Measurements from ENCODE around the gene COL8A1. TPM values are rescaled to one million over a fixed set of nuclear protein-coding genes. Genes with fewer than 3 reads are reported as not detected.
"Not testable (repeated sequence)": the region's sequence is repeated elsewhere in the genome, so short reads cannot be mapped to it uniquely, and the experiment has no call there.

Gene COL8A1
- total RNA-seq, 1 donor from 2014 or later = 14.1 TPM

- DNase-seq (ENCODE audit: missing footprints) (no peak), ATAC-seq (no peak)
- intact Hi-C loops (cut with DNase I) = no loop called here
Observed at GRCh38 chr3:99724276-99724675, 85.9 kb downstream of the COL8A1 start.

- intact Hi-C loops (cut with DNase I) = no loop called here
- DNase-seq (ENCODE audit: missing footprints) (no peak), ATAC-seq (no peak)
Observed at GRCh38 chr3:99730870-99731269, 92.5 kb downstream of the COL8A1 start.

DNA sequence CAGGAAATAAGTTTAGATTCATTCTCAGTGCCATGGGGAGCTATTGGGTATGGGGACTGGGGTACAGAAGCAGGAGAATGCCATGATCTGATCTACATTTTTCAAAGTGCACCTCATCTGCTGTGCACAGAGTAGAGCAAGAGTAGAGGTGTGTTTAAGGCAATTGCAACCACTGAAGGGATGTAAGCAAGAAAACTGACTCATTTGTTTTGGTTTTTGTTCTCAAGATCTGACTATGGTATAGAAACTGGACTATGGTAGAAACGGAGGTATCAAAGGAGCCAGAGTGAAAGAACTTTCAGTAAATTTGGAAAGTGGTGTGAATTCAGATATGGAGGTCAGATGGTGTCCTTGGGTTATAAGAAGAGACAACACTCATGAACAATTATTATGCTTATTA lies 93.1 kb downstream of the COL8A1 start:
- no peak for ATAC-seq

DNA sequence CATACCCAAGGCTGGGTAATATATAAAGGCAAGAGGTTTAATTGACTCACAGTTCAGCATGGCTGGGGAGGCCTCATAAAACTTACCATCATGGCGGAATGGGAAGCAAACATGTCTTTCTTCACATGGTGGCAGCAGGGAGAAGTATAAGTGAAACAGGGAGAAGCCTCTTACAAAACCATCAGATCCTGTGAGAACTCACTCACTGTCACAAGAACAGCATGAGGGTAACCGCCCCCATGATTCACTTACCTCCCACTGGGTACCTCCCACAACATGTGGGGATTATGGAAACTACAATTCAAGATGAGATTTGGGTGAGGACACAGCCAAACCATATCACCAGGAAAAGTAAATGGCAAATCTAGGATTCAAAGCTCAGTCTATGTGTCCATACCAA lies 102.0 kb downstream of the COL8A1 start:
- DNase-seq (ENCODE audit: missing footprints); ATAC-seq; intact Hi-C loops (cut with DNase I): not testable (repeated sequence)

More for the DNA sequence above, 93.1 kb downstream of the COL8A1 start:
- no peak for DNase-seq (ENCODE audit: missing footprints)
- intact Hi-C loops (cut with DNase I) = no loop called here

DNA sequence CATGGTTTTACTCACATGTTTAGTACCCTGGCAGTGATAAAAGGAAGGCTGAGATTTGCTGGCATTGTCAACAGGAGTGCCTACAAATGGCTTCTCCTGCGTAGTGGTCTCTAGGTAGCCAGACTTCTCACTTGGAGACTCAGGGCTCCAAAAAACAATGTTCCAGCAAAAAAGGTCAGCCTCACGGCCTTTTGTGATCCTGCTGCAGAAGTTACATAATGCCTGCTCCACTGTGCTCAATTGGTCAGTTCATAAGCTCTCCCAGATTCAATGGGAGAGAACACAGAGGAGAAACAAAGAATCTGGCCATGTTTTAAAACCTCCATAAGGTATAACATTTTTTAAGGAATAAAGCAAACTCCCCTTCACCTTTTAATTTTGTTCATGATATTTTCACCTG lies 103.2 kb downstream of the COL8A1 start:
- DNase-seq (ENCODE audit: missing footprints) (no peak), ATAC-seq (peak; percentile 54)
- intact Hi-C loops (cut with DNase I) = no loop called here

DNA sequence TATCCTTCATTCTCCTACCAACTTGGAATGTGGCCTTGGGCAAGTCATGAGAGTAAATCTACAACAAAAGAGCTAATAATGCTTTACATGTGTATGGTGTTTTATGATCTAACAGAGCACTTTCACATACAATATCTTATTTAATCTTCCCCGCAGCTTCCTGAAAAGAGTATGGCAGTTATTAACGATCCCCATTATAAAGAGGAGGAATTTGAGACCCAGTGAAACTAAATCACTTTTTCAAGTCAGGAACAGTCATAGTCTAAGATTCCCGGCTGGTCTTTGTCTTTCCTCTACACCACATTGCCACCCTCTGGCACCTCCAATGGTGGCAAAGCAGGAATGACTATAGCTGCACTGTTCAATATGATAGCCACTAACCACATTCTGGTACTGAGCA lies 109.5 kb downstream of the COL8A1 start:
- ATAC-seq (no peak), DNase-seq (ENCODE audit: missing footprints) (no peak)
- intact Hi-C loops (cut with DNase I) = no loop called here

DNA sequence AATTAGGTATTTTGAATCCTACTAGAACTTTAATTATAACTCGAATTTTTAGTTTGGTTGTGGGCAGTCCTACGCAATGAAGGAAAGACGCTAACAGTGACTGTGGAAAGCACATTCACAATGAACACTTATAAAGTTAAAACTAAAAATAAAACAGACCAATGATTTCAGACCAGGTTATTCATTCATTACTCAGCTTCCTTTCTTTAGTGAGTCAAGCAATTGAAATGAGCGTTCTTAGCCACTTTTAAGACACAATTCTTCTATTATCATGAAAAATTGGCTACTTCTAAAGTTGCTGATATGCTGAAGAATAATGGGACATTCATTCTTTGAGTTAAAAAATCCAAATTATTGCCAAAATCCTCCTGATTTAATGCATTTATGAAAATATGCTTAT lies 113.3 kb downstream of the COL8A1 start:
- no peak for DNase-seq (ENCODE audit: missing footprints)
- no peak for ATAC-seq
- intact Hi-C loops (cut with DNase I) = loop anchor here (2.0 to 5.0 kb wide), 2 partner anchors 114 to 253 kb away; partner anchors contain the start of gene COL8A1

GRCh38 chr3:99753268-99753975 lies 115.0 kb downstream of the COL8A1 start:
- peak; percentile 77 for ATAC-seq
- intact Hi-C loops (cut with DNase I) = loop anchor here (2.0 to 5.0 kb wide), 2 partner anchors 116 to 255 kb away; partner anchors contain the start of gene COL8A1
- no peak for DNase-seq (ENCODE audit: missing footprints)

DNA sequence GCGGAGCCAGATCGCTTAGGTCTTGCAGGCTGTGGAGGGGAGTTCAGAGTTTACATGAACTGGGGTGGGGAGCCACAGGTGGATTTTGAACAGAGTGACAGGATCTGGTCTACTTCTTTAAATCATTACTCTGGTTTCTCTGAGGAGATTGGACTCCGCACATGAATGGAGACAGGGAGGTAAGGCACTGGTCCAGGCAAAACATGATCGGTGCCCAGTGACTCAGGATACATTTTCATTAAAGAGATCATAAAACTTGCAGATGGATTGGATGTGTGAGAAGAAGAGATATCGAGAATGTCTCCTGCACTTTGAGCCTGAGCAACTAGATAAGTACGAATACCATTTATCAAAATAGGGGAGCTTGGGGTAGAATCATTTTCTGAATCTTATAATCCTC lies 117.4 kb downstream of the COL8A1 start:
- DNase-seq (ENCODE audit: missing footprints) (no peak), ATAC-seq (no peak)
- intact Hi-C loops (cut with DNase I) = loop anchor here (5.0 kb wide), 1 partner anchor 734 kb away; no protein-coding TSS in a partner anchor

DNA sequence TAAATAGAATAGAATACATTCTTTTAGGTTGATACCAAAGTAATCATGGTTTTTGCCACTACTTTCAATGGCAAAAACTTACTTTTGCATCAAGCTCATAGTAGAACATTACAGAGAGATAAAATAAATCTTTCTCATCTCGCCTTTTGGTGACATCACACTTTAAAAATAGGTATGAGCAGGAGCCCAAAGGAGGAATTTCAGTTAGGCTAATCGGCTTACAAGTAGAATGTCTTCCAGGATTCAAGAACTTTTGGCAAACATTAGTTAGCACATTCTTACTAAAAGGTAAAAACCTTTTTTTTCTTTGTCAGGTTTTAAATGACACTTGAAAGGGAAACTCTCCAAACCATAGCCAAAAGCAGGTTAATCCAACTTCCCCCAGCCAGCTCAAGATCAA lies 119.6 kb downstream of the COL8A1 start:
- ATAC-seq (no peak), DNase-seq (ENCODE audit: missing footprints) (no peak)
- intact Hi-C loops (cut with DNase I) = loop anchor here (5.0 kb wide), 1 partner anchor 736 kb away; no protein-coding TSS in a partner anchor

GRCh38 chr3:99758502-99759177 lies 120.2 kb downstream of the COL8A1 start:
- DNase-seq (ENCODE audit: missing footprints) = no peak
- intact Hi-C loops (cut with DNase I) = loop anchor here (5.0 kb wide), 1 partner anchor 736 kb away; no protein-coding TSS in a partner anchor

DNA sequence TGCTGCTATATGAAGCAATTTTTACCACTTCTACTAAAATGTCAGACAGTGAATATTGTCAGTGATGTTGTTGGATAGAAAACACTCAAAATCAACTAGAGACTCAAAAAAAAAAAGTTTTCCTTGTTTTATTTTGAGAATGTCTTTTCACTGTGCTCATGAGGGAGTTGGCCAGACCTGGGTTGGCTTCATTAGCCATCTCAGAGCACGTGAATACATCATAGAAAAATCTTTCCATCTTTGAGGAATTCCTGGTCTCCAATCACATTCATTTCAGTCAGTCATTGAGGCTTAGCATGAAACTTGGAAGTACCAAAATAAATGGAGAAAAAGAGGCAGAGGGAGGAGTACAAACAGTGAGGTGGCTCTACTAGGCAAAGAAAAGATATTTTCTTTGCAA lies 121.6 kb downstream of the COL8A1 start:
- DNase-seq (ENCODE audit: missing footprints) = no peak
- intact Hi-C loops (cut with DNase I) = no loop called here
- no peak for ATAC-seq

More at GRCh38 chr3:99758502-99759177, 120.2 kb downstream of the COL8A1 start:
- ATAC-seq = peak; percentile 47

- peak; percentile 89 for ATAC-seq
Observed at GRCh38 chr3:99760629-99761028, 122.2 kb downstream of the COL8A1 start.

DNA sequence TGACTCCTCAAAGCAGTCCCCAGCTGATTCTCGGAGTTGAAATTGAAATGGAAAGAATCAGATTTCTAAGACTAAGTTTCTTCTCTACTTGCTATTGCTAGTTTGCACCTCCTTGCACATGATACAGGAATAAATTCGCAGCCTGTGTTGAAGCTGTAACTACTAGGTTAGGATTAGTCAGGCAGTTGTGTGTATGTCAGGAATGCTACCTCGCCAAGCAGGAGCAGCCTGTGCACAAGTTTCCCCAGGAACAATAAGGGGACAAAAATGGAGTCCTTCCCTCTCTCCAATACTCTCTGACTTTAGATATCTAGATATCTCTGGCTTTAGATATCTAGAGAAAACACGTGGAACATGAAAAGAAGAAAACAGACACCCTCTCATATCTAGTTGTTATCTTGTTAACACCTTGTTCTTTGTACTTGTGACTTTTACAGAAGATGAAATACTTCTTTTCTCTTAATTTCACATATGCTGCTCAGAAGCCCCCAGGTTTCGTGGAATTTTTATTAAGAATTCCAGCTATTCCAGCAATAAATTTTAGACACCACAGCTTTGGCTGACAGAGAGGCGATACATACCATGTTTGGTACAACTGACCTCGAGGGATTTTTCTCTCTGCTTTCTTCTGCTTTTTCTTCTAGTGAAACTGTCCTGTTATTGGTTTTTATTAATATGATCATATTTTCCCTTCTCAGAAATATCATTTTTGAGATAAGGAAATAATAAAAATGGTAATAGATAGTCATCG lies 123.2 kb downstream of the COL8A1 start:
- DNase-seq (ENCODE audit: missing footprints) = no peak
- ATAC-seq = no peak
- intact Hi-C loops (cut with DNase I) = no loop called here

More at GRCh38 chr3:99760629-99761028, 122.2 kb downstream of the COL8A1 start:
- no peak for DNase-seq (ENCODE audit: missing footprints)
- intact Hi-C loops (cut with DNase I) = no loop called here

DNA sequence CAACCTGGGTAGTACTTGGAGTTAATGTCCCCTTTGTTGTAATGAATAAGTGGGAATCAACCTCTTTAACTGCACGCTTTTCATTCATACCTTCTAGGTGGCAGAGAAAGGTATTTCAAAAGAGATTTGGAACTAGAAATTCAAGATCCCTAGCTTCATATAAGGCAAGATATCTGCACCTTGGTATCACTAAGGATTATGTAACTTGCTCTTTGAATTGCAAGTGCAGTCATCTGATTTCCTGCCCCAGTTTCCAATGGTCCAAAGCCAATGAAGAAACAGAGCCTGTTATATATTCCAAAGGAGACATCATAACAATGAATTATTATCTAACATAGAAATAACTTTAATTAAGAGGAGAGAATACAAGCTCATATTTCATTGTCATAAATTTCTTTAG lies 124.5 kb downstream of the COL8A1 start:
- DNase-seq (ENCODE audit: missing footprints) (no peak), ATAC-seq (no peak)
- intact Hi-C loops (cut with DNase I) = no loop called here

DNA sequence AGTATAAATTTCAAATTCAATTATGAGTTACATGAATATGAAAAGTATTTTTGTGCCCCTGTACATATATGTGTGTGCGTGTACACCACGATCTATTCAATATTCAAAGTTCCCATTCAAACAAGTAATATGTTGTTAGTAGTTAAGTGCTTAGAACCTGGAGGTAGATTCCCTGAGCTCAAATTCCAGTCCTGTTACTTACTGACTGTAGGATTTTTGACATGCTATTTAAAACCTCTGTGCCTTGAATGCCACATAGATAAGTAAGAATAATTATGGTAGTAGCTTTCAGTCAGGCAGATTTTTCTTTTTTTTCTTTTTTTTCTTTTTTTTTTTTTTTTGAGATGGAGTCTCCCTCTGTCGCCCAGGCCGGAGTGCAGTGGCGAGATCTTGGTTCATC lies 126.0 kb downstream of the COL8A1 start:
- DNase-seq (ENCODE audit: missing footprints) (no peak), ATAC-seq (no peak)
- intact Hi-C loops (cut with DNase I) = no loop called here

DNA sequence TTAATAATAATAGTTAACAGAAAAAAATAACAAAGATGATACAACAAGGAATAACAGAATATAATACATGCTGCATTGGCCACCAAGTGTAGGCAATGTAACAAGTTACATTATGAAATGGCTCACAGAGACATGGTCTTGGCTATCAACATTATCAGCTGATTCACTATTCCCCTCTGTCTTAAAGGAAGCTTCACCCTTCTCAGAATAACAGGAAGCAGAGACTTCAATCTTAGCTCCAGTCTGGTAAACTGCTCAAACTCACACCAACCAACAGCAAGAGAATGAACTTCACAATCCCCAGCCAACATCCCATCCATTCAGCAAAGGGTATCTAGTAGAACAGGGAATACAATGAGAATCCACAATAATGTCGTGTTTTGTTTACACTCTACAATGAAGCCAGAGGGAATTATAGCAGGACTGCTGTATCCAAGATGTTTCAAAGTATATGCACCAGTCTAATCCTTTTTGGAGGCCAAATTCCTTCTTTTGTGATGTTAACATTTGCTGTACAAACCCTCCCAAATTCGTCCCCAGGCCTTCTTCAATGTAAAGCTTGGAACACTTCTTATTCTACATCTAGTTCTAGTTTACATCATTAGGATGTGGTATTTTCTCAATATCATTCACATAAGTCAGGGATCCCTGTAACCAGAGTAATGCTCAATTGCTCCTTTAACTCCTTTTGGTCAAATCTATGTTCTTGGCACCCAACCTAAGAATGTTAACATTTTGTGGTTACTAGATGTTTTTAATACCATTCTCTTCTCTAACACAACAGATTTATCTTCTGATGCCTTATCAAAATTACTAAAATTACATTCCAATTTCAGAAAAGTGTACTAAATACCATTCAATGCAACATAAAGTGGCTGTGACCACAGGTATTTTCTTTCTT lies 126.9 kb downstream of the COL8A1 start:
- ATAC-seq = no peak
- intact Hi-C loops (cut with DNase I) = no loop called here
- no peak for DNase-seq (ENCODE audit: missing footprints)

DNA sequence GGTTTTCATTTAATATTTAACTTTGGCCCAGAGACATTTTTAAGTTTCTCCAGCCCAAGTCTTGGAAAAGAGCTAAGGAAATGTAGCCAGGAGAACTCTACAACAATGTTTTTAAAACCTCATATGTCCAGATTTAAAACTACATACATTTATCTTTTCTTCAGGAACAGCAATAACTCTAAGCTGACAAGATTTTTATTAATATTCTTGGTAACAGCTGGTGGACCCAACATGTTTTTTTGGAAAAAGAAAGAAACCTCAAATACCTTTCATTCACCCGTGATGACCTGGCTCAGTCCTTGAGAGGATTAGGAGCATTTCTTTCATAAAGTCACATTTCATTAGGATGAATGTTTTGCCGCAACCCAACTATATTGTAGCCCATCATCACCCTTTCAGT lies 128.9 kb downstream of the COL8A1 start:
- intact Hi-C loops (cut with DNase I) = no loop called here
- ATAC-seq = no peak
- no peak for DNase-seq (ENCODE audit: missing footprints)

Measured in Right ventricle myocardium inferior (tissue), 1 donor.